Measurements from ENCODE around the gene DNASE1. TPM values are rescaled to one million over a fixed set of nuclear protein-coding genes. Genes with fewer than 3 reads are reported as not detected.
"Not testable (repeated sequence)": the region's sequence is repeated elsewhere in the genome, so short reads cannot be mapped to it uniquely, and the experiment has no call there.

The DNASE1 gene, protein sequence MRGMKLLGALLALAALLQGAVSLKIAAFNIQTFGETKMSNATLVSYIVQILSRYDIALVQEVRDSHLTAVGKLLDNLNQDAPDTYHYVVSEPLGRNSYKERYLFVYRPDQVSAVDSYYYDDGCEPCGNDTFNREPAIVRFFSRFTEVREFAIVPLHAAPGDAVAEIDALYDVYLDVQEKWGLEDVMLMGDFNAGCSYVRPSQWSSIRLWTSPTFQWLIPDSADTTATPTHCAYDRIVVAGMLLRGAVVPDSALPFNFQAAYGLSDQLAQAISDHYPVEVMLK
- 14.0 and 14.6 TPM in 2 replicates for total RNA-seq

- intact Hi-C loops (cut with micrococcal nuclease) = no loop called here
- H3K36me3 Mint-ChIP-seq (ENCODE audit: low read depth) = peaks cover 59% of the 10 kb centered on the region
Measured at GRCh38 chr16:3654249-3654991, at the start of gene DNASE1. Gene DNASE1 (plus strand): TSS chr16:3654691. CDS start chr16:3655374, 683 bp downstream.

GRCh38 chr16:3606441-3606840 lies 48.0 kb upstream of the DNASE1 start:
- intact Hi-C loops (cut with micrococcal nuclease) = no loop called here
- Mint-ChIP-seq H3K36me3 (ENCODE audit: low read depth) (peaks cover 21% of the 10 kb centered on the region), H3K4me3 (ENCODE audit: low read depth) (no peak overlapping the region), H3K27ac (no peak overlapping the region), H3K27me3 (ENCODE audit: low read depth) (no peaks in the 10 kb centered on the region), H3K4me1 (ENCODE audit: low read depth) (peaks cover 16% of the 10 kb centered on the region), H3K9me3 (no peaks in the 10 kb centered on the region)
- DNase-seq (ENCODE audit: low spot score) = no peak

More at GRCh38 chr16:3654249-3654991, at the start of gene DNASE1:
- Mint-ChIP-seq H3K4me1 (ENCODE audit: low read depth) (peaks cover 6% of the 10 kb centered on the region), H3K27me3 (ENCODE audit: low read depth) (no peaks in the 10 kb centered on the region), H3K27ac (no peak within 1 kb of the TSS), H3K9me3 (no peaks in the 10 kb centered on the region), H3K4me3 (ENCODE audit: low read depth) (no peak within 1 kb of the TSS)
- DNase-seq (ENCODE audit: low spot score) = peak; percentile 50

DNA sequence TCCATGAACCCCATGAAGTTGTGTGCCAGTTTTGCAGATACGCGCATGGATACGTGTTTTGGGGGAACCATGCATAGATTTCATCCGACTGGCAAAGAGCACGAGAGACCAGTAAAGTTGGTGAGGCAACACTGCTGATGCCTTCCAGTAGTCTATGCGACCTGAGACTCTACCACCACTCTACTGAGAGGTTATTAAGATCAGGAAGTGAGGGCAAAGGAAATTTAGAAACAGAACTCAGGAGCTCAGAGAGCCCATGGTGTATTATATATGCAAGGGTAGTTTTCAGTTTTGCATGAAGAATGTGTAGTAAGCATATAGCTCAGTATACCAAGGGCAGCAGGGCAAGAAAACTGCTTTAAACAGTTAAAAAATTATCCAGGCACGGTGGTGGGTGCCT lies 47.3 kb upstream of the DNASE1 start:
- H3K4me1 Mint-ChIP-seq (ENCODE audit: low read depth) = peaks cover 18% of the 10 kb centered on the region
- H3K27me3 Mint-ChIP-seq (ENCODE audit: low read depth) = no peaks in the 10 kb centered on the region
- DNase-seq (ENCODE audit: low spot score) = no peak
- intact Hi-C loops (cut with micrococcal nuclease) = no loop called here
- H3K27ac Mint-ChIP-seq = no peak overlapping the region
- H3K4me3 Mint-ChIP-seq (ENCODE audit: low read depth) = no peak overlapping the region
- H3K36me3 Mint-ChIP-seq (ENCODE audit: low read depth) = peaks cover 22% of the 10 kb centered on the region
- H3K9me3 Mint-ChIP-seq = no peaks in the 10 kb centered on the region

DNA sequence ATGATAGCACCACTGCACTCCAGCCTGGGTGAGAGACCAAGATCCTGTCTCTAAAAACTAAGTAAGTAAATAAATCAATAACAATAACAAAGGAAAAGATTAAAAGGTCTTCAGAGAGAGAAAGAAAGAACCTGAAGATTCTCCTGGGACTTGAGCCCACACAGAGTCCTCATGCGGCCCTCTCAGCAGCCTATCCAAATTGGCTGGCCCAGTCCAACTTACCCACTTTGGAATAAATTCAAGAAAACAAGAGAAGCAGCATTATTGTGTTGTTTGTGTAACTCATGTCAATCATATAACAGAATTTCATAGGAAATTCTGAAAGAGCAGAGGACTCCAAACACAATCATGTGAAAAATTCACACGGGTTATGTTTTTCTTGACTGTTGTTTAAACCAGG lies 46.9 kb upstream of the DNASE1 start:
- peaks cover 24% of the 10 kb centered on the region for H3K36me3 Mint-ChIP-seq (ENCODE audit: low read depth)
- no peak overlapping the region for H3K27ac Mint-ChIP-seq
- H3K27me3 Mint-ChIP-seq (ENCODE audit: low read depth) = no peaks in the 10 kb centered on the region
- no peak for DNase-seq (ENCODE audit: low spot score)
- no peaks in the 10 kb centered on the region for H3K9me3 Mint-ChIP-seq
- H3K4me1 Mint-ChIP-seq (ENCODE audit: low read depth) = peaks cover 20% of the 10 kb centered on the region
- no peak overlapping the region for H3K4me3 Mint-ChIP-seq (ENCODE audit: low read depth)
- intact Hi-C loops (cut with micrococcal nuclease) = no loop called here

DNA sequence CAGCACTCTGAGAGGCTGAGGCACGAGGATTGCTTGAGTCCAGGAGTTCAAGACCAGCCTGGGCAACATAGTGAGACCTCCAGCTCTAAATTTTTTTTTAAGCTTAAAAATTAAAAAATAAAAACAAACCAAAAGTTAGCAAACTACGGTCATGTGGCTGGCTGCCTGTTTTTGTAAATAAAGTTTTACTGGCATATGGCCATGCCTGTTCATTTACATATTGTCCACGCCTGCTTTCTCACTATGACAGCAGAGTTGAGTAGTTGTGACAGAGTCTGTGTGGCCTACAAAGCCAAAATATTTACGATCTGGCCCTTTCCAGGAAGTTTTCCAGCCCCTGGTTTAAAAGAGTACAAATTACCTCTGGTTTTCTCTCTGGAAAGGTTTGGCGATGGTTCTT lies 46.4 kb upstream of the DNASE1 start:
- Mint-ChIP-seq H3K27ac (no peak overlapping the region), H3K4me3 (ENCODE audit: low read depth) (no peak overlapping the region), H3K4me1 (ENCODE audit: low read depth) (peaks cover 24% of the 10 kb centered on the region), H3K36me3 (ENCODE audit: low read depth) (peaks cover 26% of the 10 kb centered on the region), H3K9me3 (no peaks in the 10 kb centered on the region), H3K27me3 (ENCODE audit: low read depth) (no peaks in the 10 kb centered on the region)
- DNase-seq (ENCODE audit: low spot score) = no peak
- intact Hi-C loops (cut with micrococcal nuclease) = no loop called here

- H3K9me3 Mint-ChIP-seq; H3K27ac Mint-ChIP-seq; H3K4me3 Mint-ChIP-seq (ENCODE audit: low read depth); intact Hi-C loops (cut with micrococcal nuclease); H3K27me3 Mint-ChIP-seq (ENCODE audit: low read depth); DNase-seq (ENCODE audit: low spot score): not testable (repeated sequence)
- Mint-ChIP-seq H3K36me3 (ENCODE audit: low read depth) (peaks cover 26% of the 10 kb centered on the region), H3K4me1 (ENCODE audit: low read depth) (peaks cover 30% of the 10 kb centered on the region)
Measured at GRCh38 chr16:3608976-3609375, 45.5 kb upstream of the DNASE1 start.

- Mint-ChIP-seq H3K4me3 (ENCODE audit: low read depth) (peak overlapping the region; percentile 100), H3K9me3 (no peaks in the 10 kb centered on the region), H3K4me1 (ENCODE audit: low read depth) (peaks cover 40% of the 10 kb centered on the region), H3K27me3 (ENCODE audit: low read depth) (no peaks in the 10 kb centered on the region), H3K27ac (peak overlapping the region; percentile 50), H3K36me3 (ENCODE audit: low read depth) (peaks cover 35% of the 10 kb centered on the region)
- no peak for DNase-seq (ENCODE audit: low spot score)
- intact Hi-C loops (cut with micrococcal nuclease) = loop anchor here (10.0 kb wide), 1 partner anchor 105 kb away; the partner anchor contains the start of gene CLUAP1
Measured at GRCh38 chr16:3609895-3610697, 44.4 kb upstream of the DNASE1 start.

- peak overlapping the region; percentile 100 for H3K4me3 Mint-ChIP-seq (ENCODE audit: low read depth)
- no peak for DNase-seq (ENCODE audit: low spot score)
Measured at GRCh38 chr16:3610698-3611145, 43.8 kb upstream of the DNASE1 start.

GRCh38 chr16:3611146-3611975 lies 43.1 kb upstream of the DNASE1 start, which contains the start of gene SLX4:
Gene SLX4 (minus strand): TSS chr16:3611606. CDS start chr16:3608964, 2,642 bp downstream.
- Mint-ChIP-seq H3K9me3 (no peaks in the 10 kb centered on the region), H3K27ac (peak within 1 kb of the TSS; percentile 96), H3K27me3 (ENCODE audit: low read depth) (no peaks in the 10 kb centered on the region), H3K4me1 (ENCODE audit: low read depth) (peaks cover 43% of the 10 kb centered on the region), H3K4me3 (ENCODE audit: low read depth) (peak within 1 kb of the TSS; percentile 100), H3K36me3 (ENCODE audit: low read depth) (peaks cover 43% of the 10 kb centered on the region)
- peak; percentile 93 for DNase-seq (ENCODE audit: low spot score)
- intact Hi-C loops (cut with micrococcal nuclease) = loop anchor here (1.0 to 10.0 kb wide), 2 partner anchors 33 to 107 kb away; partner anchors contain the start of gene CLUAP1

More at GRCh38 chr16:3610698-3611145, 43.8 kb upstream of the DNASE1 start:
- Mint-ChIP-seq H3K9me3 (no peaks in the 10 kb centered on the region), H3K36me3 (ENCODE audit: low read depth) (peaks cover 41% of the 10 kb centered on the region), H3K4me1 (ENCODE audit: low read depth) (peaks cover 43% of the 10 kb centered on the region), H3K27me3 (ENCODE audit: low read depth) (no peaks in the 10 kb centered on the region), H3K27ac (peak overlapping the region; percentile 50)
- intact Hi-C loops (cut with micrococcal nuclease) = loop anchor here (1.0 to 10.0 kb wide), 2 partner anchors 32 to 106 kb away; partner anchors contain the start of gene CLUAP1

DNA sequence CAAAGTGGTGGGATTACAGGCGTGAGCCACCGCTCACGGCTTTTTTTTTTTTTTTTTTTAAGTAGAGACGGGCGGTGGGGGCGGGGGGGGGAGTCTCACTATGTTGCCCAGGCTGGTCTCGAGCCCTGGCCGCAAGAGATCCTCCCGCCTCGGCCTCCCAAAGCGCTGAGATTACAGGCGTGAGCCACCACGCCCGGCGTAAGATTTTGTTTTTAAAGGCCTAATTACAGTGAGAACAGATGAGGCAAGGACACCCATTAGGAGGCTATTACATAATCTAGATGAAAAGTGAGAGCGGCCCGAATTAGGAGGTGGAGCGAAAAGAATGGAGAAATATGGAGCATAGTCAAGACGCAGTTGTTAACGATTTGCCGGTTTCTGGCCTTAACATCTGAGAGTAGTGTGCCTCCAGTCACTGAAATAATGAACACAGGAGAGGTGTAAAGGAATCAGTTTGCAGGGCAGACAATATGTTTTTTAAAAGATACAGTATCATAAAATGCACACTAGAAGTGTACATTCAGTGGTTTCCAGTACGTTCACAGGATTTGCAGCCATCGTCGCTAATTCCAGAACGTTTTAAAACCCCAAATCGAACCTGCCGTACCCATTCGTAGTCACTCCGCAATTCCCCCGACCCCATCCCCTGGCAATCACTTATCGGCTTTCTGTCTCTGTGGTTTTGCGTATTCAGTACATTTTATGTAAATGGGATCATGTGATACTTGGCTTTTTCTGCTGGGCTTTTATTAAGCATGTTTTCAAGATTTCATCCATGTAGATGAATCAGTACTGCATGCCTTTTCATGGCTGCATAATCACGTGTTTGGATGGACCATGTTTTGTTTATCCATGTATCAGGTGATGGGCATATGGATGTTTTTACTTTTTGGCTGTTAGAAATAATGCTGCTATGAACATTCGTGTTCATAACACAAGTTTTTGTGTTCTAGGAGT lies 41.7 kb upstream of the DNASE1 start:
- Mint-ChIP-seq H3K36me3 (ENCODE audit: low read depth) (peaks cover 50% of the 10 kb centered on the region), H3K27ac (peak overlapping the region; percentile 65), H3K9me3 (no peaks in the 10 kb centered on the region), H3K4me3 (ENCODE audit: low read depth) (peak overlapping the region; percentile 100), H3K27me3 (ENCODE audit: low read depth) (no peaks in the 10 kb centered on the region), H3K4me1 (ENCODE audit: low read depth) (peaks cover 44% of the 10 kb centered on the region)
- intact Hi-C loops (cut with micrococcal nuclease) = loop anchor here (10.0 kb wide), 1 partner anchor 108 kb away; the partner anchor contains the start of gene CLUAP1
- DNase-seq (ENCODE audit: low spot score) = no peak

DNA sequence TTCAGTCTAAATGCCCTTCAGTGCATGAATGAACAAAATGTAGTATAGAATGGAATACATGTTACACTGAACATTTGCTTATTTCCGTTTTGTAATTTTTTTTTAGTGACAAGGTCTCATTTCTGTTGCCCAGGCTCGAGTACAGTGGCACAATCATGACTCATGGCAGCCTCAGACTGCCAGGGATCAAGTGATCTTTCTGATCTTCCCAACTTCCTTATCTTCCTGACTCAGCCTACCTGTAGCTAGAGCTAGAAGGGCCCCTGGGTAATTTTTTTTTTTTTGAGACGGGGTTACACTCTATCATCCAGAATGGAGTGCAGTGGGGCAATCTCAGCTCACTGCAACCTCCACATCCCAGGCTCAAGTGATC lies 35.7 kb upstream of the DNASE1 start:
- no peak overlapping the region for H3K4me3 Mint-ChIP-seq (ENCODE audit: low read depth)
- H3K9me3 Mint-ChIP-seq = no peaks in the 10 kb centered on the region
- H3K4me1 Mint-ChIP-seq (ENCODE audit: low read depth) = peaks cover 30% of the 10 kb centered on the region
- no peaks in the 10 kb centered on the region for H3K27me3 Mint-ChIP-seq (ENCODE audit: low read depth)
- DNase-seq (ENCODE audit: low spot score) = no peak
- peak overlapping the region; percentile 46 for H3K27ac Mint-ChIP-seq
- intact Hi-C loops (cut with micrococcal nuclease) = loop anchor here (10.0 kb wide), 1 partner anchor 114 kb away; the partner anchor contains the start of gene CLUAP1
- H3K36me3 Mint-ChIP-seq (ENCODE audit: low read depth) = peaks cover 39% of the 10 kb centered on the region

Data from activated T-helper 2 cell treated with anti-CD3 and anti-CD28 coated beads, Interferon-gamma antibody, Interleukin-2, Interleukin-4, amounts not matched to agents 10 μg/mL and 5 μg/mL and 100 μg/mL, durations not matched to agents 14 hours and 24 hours and 36 hours (primary cell).